NOMO-1 treated with DMSO at 0.1 percent for 48 hours (cell line): ENCODE data around the gene TNFRSF14.

Source experiments
- DNase-seq: peaks from one replicate; lab custom pipeline; 2025; ENCODE audit not compliant: unreplicated experiment; lab: John Stamatoyannopoulos, UW

Gene TNFRSF14

GRCh38 chr1:2597441-2598328, 41.5 kb downstream of the TNFRSF14 start:
- DNase-seq, result no peak

- no peak for DNase-seq
These were observed 42.3 kb downstream of the TNFRSF14 start for GRCh38 chr1:2598329-2598931.

GRCh38 chr1:2601721-2602303, 45.6 kb downstream of the TNFRSF14 start:
- DNase-seq, result no peak

- no peak for DNase-seq
These were observed 46.2 kb downstream of the TNFRSF14 start for GRCh38 chr1:2602311-2602835.

GRCh38 chr1:2602866-2603520, 46.8 kb downstream of the TNFRSF14 start:
- no peak for DNase-seq

- no peak for DNase-seq
These were observed 47.5 kb downstream of the TNFRSF14 start for GRCh38 chr1:2603521-2604155.

GRCh38 chr1:2604156-2604843, 48.1 kb downstream of the TNFRSF14 start:
- DNase-seq, result no peak

- no peak for DNase-seq
These were observed 48.8 kb downstream of the TNFRSF14 start for GRCh38 chr1:2604844-2605508.

GRCh38 chr1:2605509-2606395, 49.6 kb downstream of the TNFRSF14 start:
- DNase-seq, result no peak

- DNase-seq, result no peak
These were observed 50.3 kb downstream of the TNFRSF14 start for GRCh38 chr1:2606396-2606880.

GRCh38 chr1:2606881-2607621, 50.9 kb downstream of the TNFRSF14 start:
- no peak for DNase-seq

- no peak for DNase-seq
These were observed 51.5 kb downstream of the TNFRSF14 start for GRCh38 chr1:2607641-2608091.

GRCh38 chr1:2609319-2610035, 53.3 kb downstream of the TNFRSF14 start:
- no peak for DNase-seq

GRCh38 chr1:2610036-2610959, 54.1 kb downstream of the TNFRSF14 start:
- no peak for DNase-seq

- DNase-seq, result no peak
These were observed 54.9 kb downstream of the TNFRSF14 start for GRCh38 chr1:2611031-2611501.
